GM21723 (cell line): Measurements from ENCODE around the gene SLC35D1.
"Not testable (repeated sequence)": the region's sequence is repeated elsewhere in the genome, so short reads cannot be mapped to it uniquely, and the experiment has no call there.

Source experiments
- ATAC-seq: cut with Tn5 transposase; IDR thresholded peaks from one replicate; pipeline ENCODE4 v1.9.1; 2021; ENCODE audit warnings: mild to moderate bottlenecking, moderate library complexity; ENCODE audit not compliant: unreplicated experiment

SLC35D1 gene

GRCh38 chr1:66993076-66993475 is 60.9 kb downstream of the SLC35D1 start:
- no peak for ATAC-seq

- no peak for ATAC-seq
Observed at GRCh38 chr1:66985835-66986234, 68.1 kb downstream of the SLC35D1 start.

GRCh38 chr1:66984491-66984890 is 69.5 kb downstream of the SLC35D1 start:
- ATAC-seq, result peak; percentile 91

- peak; percentile 39 for ATAC-seq
Observed at GRCh38 chr1:66982561-66983260, 71.2 kb downstream of the SLC35D1 start.

GRCh38 chr1:66981679-66982078 is 72.3 kb downstream of the SLC35D1 start:
- ATAC-seq, result no peak

GRCh38 chr1:66980745-66981367 is 73.1 kb downstream of the SLC35D1 start:
- ATAC-seq, result no peak

- not testable (repeated sequence) for ATAC-seq
Observed at GRCh38 chr1:66979621-66980020, 74.3 kb downstream of the SLC35D1 start.

- no peak for ATAC-seq
Observed at GRCh38 chr1:66978201-66978600, 75.7 kb downstream of the SLC35D1 start.

- ATAC-seq, result no peak
Observed at GRCh38 chr1:66968574-66968973, 85.4 kb downstream of the SLC35D1 start.

GRCh38 chr1:66966188-66966873 is 87.6 kb downstream of the SLC35D1 start:
- ATAC-seq, result not testable (repeated sequence)

- ATAC-seq, result no peak
Observed at GRCh38 chr1:66957938-66958337, 96.0 kb downstream of the SLC35D1 start.

GRCh38 chr1:66954208-66954607 is 99.7 kb downstream of the SLC35D1 start:
- peak; percentile 67 for ATAC-seq

- no peak for ATAC-seq
Observed at GRCh38 chr1:66951513-66951912, 102.4 kb downstream of the SLC35D1 start.
